Activated T-helper 1 cell treated with anti-CD3 and anti-CD28 coated beads, Interleukin-2, amount 50 U/mL, for 16 hours (primary cell): ENCODE results near the gene TJP1.
"Not testable (repeated sequence)": the region's sequence is repeated elsewhere in the genome, so short reads cannot be mapped to it uniquely, and the experiment has no call there.

ENCODE experiments used
- DNase-seq, 2 donors: peaks; one replicate each; pipeline ENCODE4 v3.0.0-alpha.2; 2020; ENCODE audit warnings: low read depth in 1 of 2, low spot score in 1 of 2

Gene TJP1

GRCh38 chr15:29840054-29840453 lies 17.8 kb upstream of the TJP1 start:
- no peak for DNase-seq

GRCh38 chr15:29838352-29839010 lies 16.2 kb upstream of the TJP1 start:
- DNase-seq: no peak

DNA sequence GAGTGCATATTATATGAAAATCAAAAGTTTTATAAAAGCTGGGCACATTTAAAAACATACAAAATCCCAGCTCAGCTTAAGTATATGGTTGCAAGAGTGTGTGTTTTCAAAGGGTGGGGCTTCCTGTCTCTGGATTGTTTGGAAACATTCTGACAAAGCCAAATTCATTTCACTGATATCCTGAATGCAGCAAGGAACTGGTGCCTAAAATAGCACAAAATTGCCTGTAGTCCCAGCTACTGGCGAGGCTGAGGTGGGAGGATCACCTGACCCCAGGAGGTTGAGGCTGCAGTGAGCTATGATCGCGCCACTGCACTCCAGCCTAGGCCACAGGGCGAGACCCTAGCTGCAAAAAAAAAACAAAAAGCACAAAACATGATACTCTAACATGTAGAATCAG lies 13.0 kb upstream of the TJP1 start:
- no peak for DNase-seq

DNA sequence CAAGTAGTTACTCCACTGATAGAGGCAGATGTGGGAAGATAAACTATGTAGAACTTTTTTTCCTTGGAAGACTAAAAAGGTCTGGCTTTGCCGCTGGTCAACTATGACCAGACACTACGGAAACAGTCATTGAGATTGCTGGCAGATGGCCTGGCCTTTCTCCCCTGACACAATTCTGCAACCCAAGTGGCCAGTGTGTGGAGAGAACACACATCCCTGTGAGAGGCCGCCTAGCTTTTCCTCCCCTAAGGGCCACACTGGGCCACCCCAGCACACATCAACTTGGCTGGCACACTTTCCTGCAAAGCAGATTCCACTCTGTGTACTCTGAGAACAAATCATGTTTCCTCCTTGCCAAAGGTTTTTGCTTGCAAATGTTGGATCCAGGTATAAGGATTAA lies 10.4 kb upstream of the TJP1 start:
- DNase-seq: no peak

- no peak for DNase-seq
Measured at GRCh38 chr15:29826908-29827820, 4.9 kb upstream of the TJP1 start.

DNA sequence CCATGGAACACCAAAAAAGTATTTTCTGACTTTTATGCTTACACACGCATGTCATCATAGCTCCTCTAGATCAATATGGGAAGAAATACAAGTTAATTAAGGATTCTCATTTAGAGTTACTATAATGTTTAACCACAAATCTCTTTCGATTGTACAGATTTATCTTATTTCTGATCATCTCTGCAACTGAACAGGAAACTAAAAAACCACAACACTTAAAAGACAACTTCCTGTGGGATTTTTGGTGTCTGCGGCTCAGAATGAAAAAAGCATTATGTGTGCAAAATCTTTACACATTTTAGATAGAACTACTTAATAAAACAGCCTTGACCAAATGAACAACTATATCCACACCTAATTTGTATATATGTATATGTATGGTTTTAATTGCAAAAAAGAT lies 3.0 kb upstream of the TJP1 start:
- DNase-seq: no peak

GRCh38 chr15:29822684-29823459 lies 604 bp upstream of the TJP1 start:
- no peak for DNase-seq

GRCh38 chr15:29821416-29822099 lies 710 bp downstream of the TJP1 start:
- no peak for DNase-seq

DNA sequence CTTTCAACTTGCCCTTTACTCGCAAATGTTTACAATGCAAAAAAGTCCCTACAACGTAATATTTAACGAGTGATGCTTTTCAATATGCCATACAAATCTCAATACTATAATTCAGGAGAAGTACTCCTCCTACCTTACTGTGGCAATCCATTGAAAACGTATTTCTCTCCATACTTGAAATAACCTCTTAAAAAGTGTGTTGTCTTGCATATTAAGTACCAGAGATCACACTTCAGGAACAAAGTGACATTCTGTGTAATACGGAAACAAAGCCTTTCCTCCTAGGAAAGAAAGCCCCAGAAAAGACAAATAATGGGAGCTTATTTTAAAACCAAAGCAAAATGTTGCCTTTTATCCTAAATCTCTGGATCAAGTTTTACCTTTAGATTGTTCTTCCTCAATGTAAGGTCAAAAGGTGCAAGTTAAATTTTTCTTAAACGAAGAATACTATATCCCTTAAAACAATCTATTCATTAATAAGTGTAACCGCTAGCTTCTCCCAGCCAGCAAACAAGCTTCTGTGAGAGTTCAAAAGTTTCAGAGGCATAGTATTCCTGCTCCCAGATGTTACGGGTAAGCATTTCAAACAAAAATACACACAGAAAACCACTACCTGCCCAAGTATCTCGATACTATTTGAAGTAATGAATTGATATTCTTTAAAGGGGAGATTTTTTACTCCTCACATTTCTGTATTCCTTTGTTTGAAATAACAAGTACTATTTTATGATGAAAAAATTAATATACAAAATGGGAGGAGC lies 1.7 kb downstream of the TJP1 start:
- no peak for DNase-seq

- DNase-seq: no peak
Measured at GRCh38 chr15:29819979-29820378, 2.3 kb downstream of the TJP1 start.

DNA sequence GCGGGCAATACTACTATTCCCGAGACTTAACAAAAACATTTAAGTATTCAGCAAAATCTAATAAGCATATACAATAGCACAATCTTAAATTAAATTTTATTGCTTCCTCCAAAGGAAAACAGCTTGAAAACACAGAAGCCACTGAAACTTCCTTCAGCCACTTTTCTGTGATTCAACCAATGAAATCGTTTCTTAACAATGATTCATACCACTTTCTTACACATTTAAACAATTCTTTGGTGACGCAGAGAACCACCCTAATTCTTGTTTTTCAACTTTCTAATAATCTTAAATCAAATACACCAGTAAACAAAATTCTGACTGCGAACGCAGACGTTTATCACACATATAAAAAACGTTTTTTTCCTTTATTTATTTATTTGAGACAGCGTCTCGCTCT lies 4.1 kb downstream of the TJP1 start:
- no peak for DNase-seq

GRCh38 chr15:29817455-29817854 lies 4.8 kb downstream of the TJP1 start:
- not testable (repeated sequence) for DNase-seq

DNA sequence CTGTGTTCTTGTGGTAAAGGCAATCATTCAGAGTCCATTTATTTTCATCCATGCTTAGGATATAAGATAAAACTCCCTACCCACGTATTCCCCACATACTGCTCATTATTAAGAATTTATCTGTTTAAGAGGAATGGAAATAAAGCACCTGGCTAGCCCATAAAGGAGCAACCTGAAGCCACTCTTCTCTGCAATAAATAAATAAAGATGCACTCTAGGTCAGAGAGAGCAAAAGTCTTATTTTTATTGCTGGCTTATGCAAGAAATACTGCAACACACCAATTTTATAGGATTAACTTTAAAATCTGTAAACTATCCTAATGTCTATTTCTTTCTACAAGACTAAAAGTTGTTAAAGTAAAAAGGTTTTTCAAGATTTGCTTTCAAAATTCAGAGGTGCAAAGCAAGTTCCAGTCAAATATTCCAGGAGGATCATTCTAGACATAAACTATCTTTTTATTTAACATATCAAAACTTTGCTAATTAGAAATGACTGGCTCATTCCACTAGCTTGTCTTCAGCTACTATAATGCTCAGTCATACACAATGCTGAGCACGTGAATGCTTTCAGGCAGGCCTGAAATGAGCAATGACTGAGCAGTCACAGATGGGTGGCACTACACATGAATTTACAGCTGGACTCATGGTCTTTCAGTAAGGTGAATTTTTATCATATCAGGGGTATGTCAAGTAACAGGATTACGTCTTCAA lies 7.1 kb downstream of the TJP1 start:
- no peak for DNase-seq

- no peak for DNase-seq
Measured at GRCh38 chr15:29813009-29813408, 9.3 kb downstream of the TJP1 start.

DNA sequence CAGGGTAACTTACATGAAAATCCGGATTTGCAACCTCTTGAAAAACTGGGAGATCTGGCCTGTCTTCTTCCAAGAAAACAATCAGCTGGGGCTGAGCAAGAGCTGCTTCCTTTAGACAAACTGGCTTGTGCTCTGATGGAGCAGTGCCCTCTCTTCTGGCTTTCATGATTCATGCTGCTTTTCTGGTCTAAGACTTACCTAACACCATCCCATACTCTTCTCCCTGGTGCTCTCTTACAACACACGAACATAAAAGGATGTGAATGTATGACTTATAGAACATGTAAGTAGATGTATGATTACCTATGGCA lies 9.9 kb downstream of the TJP1 start:
- no peak for DNase-seq

- DNase-seq: no peak
Measured at GRCh38 chr15:29811691-29812383, 10.4 kb downstream of the TJP1 start.

GRCh38 chr15:29805708-29806104 lies 16.6 kb downstream of the TJP1 start:
- DNase-seq: no peak

GRCh38 chr15:29805043-29805707 lies 17.1 kb downstream of the TJP1 start:
- DNase-seq: no peak

GRCh38 chr15:29802411-29802810 lies 19.9 kb downstream of the TJP1 start:
- no peak for DNase-seq
